Muscle layer of colon (tissue), 2 donors: ENCODE results near the gene ALPP.
"Not testable (repeated sequence)": the region's sequence is repeated elsewhere in the genome, so short reads cannot be mapped to it uniquely, and the experiment has no call there.

Source experiments
- H3K27ac ChIP-seq: one replicate; pipeline ENCODE4 v1.7.0; 2013; ENCODE audit warnings: low read depth, mild to moderate bottlenecking, low read length, moderate library complexity
- H3K27me3 ChIP-seq, 2 donors: one replicate each; pipeline ENCODE4 v1.7.0; 2013; ENCODE audit warnings: low read length in 2 of 2, mild to moderate bottlenecking in 2 of 2; ENCODE audit not compliant: insufficient read depth in 2 of 2, control insufficient read depth in 1 of 2
- H3K36me3 ChIP-seq: one replicate; pipeline ENCODE4 v1.7.0; 2013; ENCODE audit warnings: mild to moderate bottlenecking, low read length; ENCODE audit not compliant: insufficient read depth
- H3K4me1 ChIP-seq: one replicate; pipeline ENCODE4 v1.7.0; 2013; ENCODE audit warnings: mild to moderate bottlenecking, low read length; ENCODE audit not compliant: insufficient read depth
- H3K4me3 ChIP-seq, 2 donors: one replicate each; pipeline ENCODE4 v1.7.0; 2013; ENCODE audit warnings: low read length in 2 of 2, low read depth in 1 of 2, mild to moderate bottlenecking in 1 of 2, moderate library complexity in 1 of 2
- H3K9ac ChIP-seq: one replicate; pipeline ENCODE4 v1.7.0; 2013; ENCODE audit warnings: low read length
- H3K9me3 ChIP-seq: one replicate; pipeline ENCODE4 v1.7.0; 2013; ENCODE audit warnings: mild to moderate bottlenecking, low read length
- donor health status: abdominal sarcoma.
- donor health status: Adenocarcinoma of cecum.

ALPP gene

GRCh38 chr2:232388324-232388891 is 9.9 kb downstream of the ALPP start:
- Histone ChIP-seq H3K9me3 (no peaks in the 10 kb centered on the region), H3K36me3 (no peaks in the 10 kb centered on the region), H3K27ac (no peak overlapping the region), H3K4me1 (no peaks in the 10 kb centered on the region), H3K4me3 (no peak overlapping the region), H3K27me3 (peaks cover 10 to 40% of the 10 kb centered on the region in 2 donors), H3K9ac (no peak overlapping the region)

GRCh38 chr2:232389327-232389726 is 10.8 kb downstream of the ALPP start:
- no peaks in the 10 kb centered on the region for H3K9me3 ChIP-seq
- no peak overlapping the region for H3K27ac ChIP-seq
- no peaks in the 10 kb centered on the region for H3K4me1 ChIP-seq
- H3K4me3 ChIP-seq, result no peak overlapping the region
- H3K36me3 ChIP-seq, result no peaks in the 10 kb centered on the region
- H3K9ac ChIP-seq, result no peak overlapping the region
- peaks cover 10 to 40% of the 10 kb centered on the region in 2 donors for H3K27me3 ChIP-seq

GRCh38 chr2:232390661-232391060 is 12.1 kb downstream of the ALPP start:
- Histone ChIP-seq H3K9me3 (no peaks in the 10 kb centered on the region), H3K4me1 (no peaks in the 10 kb centered on the region), H3K9ac (no peak overlapping the region), H3K27ac (no peak overlapping the region), H3K27me3 (peaks cover 10 to 35% of the 10 kb centered on the region in 2 donors), H3K36me3 (no peaks in the 10 kb centered on the region), H3K4me3 (no peak overlapping the region)

GRCh38 chr2:232393556-232393955 is 15.0 kb downstream of the ALPP start:
- no peaks in the 10 kb centered on the region for H3K4me1 ChIP-seq
- no peak overlapping the region for H3K4me3 ChIP-seq
- H3K27me3 ChIP-seq, result peaks cover 10 to 11% of the 10 kb centered on the region in 2 donors
- no peaks in the 10 kb centered on the region for H3K9me3 ChIP-seq
- H3K36me3 ChIP-seq, result no peaks in the 10 kb centered on the region
- no peak overlapping the region for H3K27ac ChIP-seq
- no peak overlapping the region for H3K9ac ChIP-seq

GRCh38 chr2:232394431-232394830 is 15.9 kb downstream of the ALPP start:
- H3K9ac ChIP-seq, H3K27me3 ChIP-seq, H3K36me3 ChIP-seq, H3K4me3 ChIP-seq, H3K4me1 ChIP-seq, H3K9me3 ChIP-seq, H3K27ac ChIP-seq: not testable (repeated sequence)

- Histone ChIP-seq H3K27me3 (peaks cover 4 to 5% of the 10 kb centered on the region in 2 donors), H3K27ac (no peak overlapping the region), H3K9ac (no peak overlapping the region), H3K36me3 (no peaks in the 10 kb centered on the region), H3K4me3 (no peak overlapping the region), H3K4me1 (no peaks in the 10 kb centered on the region), H3K9me3 (no peaks in the 10 kb centered on the region)
Measured at GRCh38 chr2:232395586-232395985, 17.0 kb downstream of the ALPP start.

- Histone ChIP-seq H3K9ac (no peak overlapping the region), H3K4me3 (no peak overlapping the region), H3K27me3 (no peaks in the 10 kb centered on the region), H3K27ac (no peak overlapping the region), H3K9me3 (no peaks in the 10 kb centered on the region), H3K4me1 (no peaks in the 10 kb centered on the region), H3K36me3 (no peaks in the 10 kb centered on the region)
Measured at GRCh38 chr2:232396683-232397082, 18.1 kb downstream of the ALPP start.

- H3K27ac ChIP-seq, result no peak overlapping the region
- H3K4me1 ChIP-seq, result no peaks in the 10 kb centered on the region
- H3K9me3 ChIP-seq, result no peaks in the 10 kb centered on the region
- H3K27me3 ChIP-seq, result no peaks in the 10 kb centered on the region
- no peaks in the 10 kb centered on the region for H3K36me3 ChIP-seq
- H3K4me3 ChIP-seq, result no peak overlapping the region
- H3K9ac ChIP-seq, result no peak overlapping the region
Measured at GRCh38 chr2:232398293-232399034, 19.9 kb downstream of the ALPP start.

GRCh38 chr2:232400256-232401015 is 21.9 kb downstream of the ALPP start:
- Histone ChIP-seq H3K9ac (no peak overlapping the region), H3K4me1 (no peaks in the 10 kb centered on the region), H3K36me3 (no peaks in the 10 kb centered on the region), H3K4me3 (no peak overlapping the region), H3K9me3 (no peaks in the 10 kb centered on the region), H3K27ac (no peak overlapping the region), H3K27me3 (no peaks in the 10 kb centered on the region)

- no peaks in the 10 kb centered on the region for H3K4me1 ChIP-seq
- H3K9me3 ChIP-seq, result no peaks in the 10 kb centered on the region
- no peak overlapping the region for H3K27ac ChIP-seq
- H3K4me3 ChIP-seq, result no peak overlapping the region
- no peaks in the 10 kb centered on the region for H3K27me3 ChIP-seq
- H3K36me3 ChIP-seq, result no peaks in the 10 kb centered on the region
- no peak overlapping the region for H3K9ac ChIP-seq
Measured at GRCh38 chr2:232402518-232402917, 24.0 kb downstream of the ALPP start.

GRCh38 chr2:232405943-232406510 is 27.5 kb downstream of the ALPP start:
- no peaks in the 10 kb centered on the region for H3K9me3 ChIP-seq
- no peaks in the 10 kb centered on the region for H3K36me3 ChIP-seq
- H3K4me3 ChIP-seq, result no peak overlapping the region
- H3K27ac ChIP-seq, result no peak overlapping the region
- H3K27me3 ChIP-seq, result peaks cover 0 to 9% of the 10 kb centered on the region in 2 donors
- no peak overlapping the region for H3K9ac ChIP-seq
- H3K4me1 ChIP-seq, result no peaks in the 10 kb centered on the region
